Neural crest cell (in vitro differentiated cells): Measurements from ENCODE around the gene KCNK4. TPM values are rescaled to one million over a fixed set of nuclear protein-coding genes. Genes with fewer than 3 reads are reported as not detected.
A peak's percentile ranks its signal among the peaks of the same experiment; 100 is the strongest.
"Not testable (repeated sequence)": the region's sequence is repeated elsewhere in the genome, so short reads cannot be mapped to it uniquely, and the experiment has no call there.

Experiments
- DNase-seq: peaks from one replicate; pipeline ENCODE4 v3.0.0; 2021; ENCODE audit warnings: low read depth, mixed read lengths, low spot score
- H3K27ac Mint-ChIP-seq: one replicate; pipeline ENCODE4 v1.8.0; 2021; ENCODE audit warnings: mild to moderate bottlenecking, mixed read lengths; ENCODE audit not compliant: unreplicated experiment
- H3K27me3 Mint-ChIP-seq: 2 replicates; pipeline ENCODE4 v1.8.0; 2021; ENCODE audit warnings: low read depth, mild to moderate bottlenecking, mixed read lengths
- H3K36me3 Mint-ChIP-seq: 2 replicates; pipeline ENCODE4 v1.8.0; 2021; ENCODE audit warnings: low read depth, mild to moderate bottlenecking, mixed read lengths
- H3K4me1 Mint-ChIP-seq: 2 replicates; pipeline ENCODE4 v1.8.0; 2021; ENCODE audit warnings: mixed read lengths
- H3K4me3 Mint-ChIP-seq: one replicate; pipeline ENCODE4 v1.8.0; 2021; ENCODE audit warnings: mild to moderate bottlenecking, mixed read lengths
- H3K9me3 Mint-ChIP-seq: 2 replicates; pipeline ENCODE4 v1.8.0; 2021; ENCODE audit warnings: mixed read lengths
- total RNA-seq: library from RNA; stranded (reverse); gene quantifications from 2 replicates; pipeline ENCODE4 v1.2.1, GENCODE V29; 2021
- TF ChIP-seq, protein P1 (sequence below): fragments of 200-600 bp; sonication (generic); conservative IDR thresholded peaks from 2 replicates; pipeline ENCODE4 v1.5.0; 2021; ENCODE audit warnings: antibody characterized with exemption, mild to moderate bottlenecking

Gene KCNK4
- total RNA-seq, 1 donor from 2014 or later: not detected

DNA sequence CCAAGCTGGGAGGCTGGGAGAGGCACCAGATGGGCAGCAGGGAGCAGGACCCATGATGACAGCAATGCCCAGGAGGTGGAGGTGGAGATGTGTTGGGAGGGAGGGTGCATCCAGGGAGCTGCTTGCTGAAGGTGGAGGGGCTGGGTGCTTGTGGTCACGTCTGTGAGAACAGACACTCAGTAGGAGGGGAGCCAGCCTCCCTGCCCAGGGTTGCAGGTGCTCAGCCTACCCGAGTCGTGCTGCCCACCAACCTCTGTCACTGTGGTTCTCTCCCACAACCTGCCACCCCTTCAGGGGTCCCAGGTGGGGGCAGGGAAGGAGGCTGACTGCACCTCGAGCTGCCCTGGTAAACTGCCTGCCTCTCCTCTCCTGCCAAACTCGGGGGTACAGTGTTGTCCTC lies 32.3 kb downstream of the KCNK4 start:
- TF ChIP-seq, protein P1, sequence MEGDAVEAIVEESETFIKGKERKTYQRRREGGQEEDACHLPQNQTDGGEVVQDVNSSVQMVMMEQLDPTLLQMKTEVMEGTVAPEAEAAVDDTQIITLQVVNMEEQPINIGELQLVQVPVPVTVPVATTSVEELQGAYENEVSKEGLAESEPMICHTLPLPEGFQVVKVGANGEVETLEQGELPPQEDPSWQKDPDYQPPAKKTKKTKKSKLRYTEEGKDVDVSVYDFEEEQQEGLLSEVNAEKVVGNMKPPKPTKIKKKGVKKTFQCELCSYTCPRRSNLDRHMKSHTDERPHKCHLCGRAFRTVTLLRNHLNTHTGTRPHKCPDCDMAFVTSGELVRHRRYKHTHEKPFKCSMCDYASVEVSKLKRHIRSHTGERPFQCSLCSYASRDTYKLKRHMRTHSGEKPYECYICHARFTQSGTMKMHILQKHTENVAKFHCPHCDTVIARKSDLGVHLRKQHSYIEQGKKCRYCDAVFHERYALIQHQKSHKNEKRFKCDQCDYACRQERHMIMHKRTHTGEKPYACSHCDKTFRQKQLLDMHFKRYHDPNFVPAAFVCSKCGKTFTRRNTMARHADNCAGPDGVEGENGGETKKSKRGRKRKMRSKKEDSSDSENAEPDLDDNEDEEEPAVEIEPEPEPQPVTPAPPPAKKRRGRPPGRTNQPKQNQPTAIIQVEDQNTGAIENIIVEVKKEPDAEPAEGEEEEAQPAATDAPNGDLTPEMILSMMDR: no peak
- H3K4me1 Mint-ChIP-seq: peaks cover 17% of the 10 kb centered on the region
- peaks cover 3% of the 10 kb centered on the region for H3K36me3 Mint-ChIP-seq
- H3K9me3 Mint-ChIP-seq: no peaks in the 10 kb centered on the region
- DNase-seq: no peak
- no peak overlapping the region for H3K27ac Mint-ChIP-seq
- H3K4me3 Mint-ChIP-seq: peak overlapping the region; percentile 73
- no peaks in the 10 kb centered on the region for H3K27me3 Mint-ChIP-seq

DNA sequence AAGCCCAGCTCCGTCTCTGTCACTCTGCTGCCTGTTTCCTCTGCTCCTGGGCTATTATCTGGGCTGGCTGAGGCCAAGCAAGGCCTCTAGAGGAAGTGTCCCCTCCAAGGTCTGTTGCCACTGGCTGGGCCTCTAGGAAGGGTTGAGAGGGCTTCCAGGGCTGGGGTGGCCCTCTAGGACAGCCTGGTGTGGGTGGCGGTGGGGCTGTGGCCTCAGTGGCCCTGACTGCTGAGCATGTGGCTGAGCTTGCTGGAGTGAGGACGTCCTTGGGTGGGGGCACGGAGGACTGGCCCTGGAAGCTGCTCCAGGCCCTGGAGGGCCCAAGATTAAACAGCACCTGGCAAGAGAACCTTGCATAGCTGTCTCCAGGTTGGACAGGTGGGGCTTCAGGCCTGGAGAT lies 32.9 kb downstream of the KCNK4 start:
- H3K36me3 Mint-ChIP-seq, H3K27ac Mint-ChIP-seq, H3K9me3 Mint-ChIP-seq, DNase-seq, H3K27me3 Mint-ChIP-seq: not testable (repeated sequence)
- Mint-ChIP-seq H3K4me1 (peaks cover 15% of the 10 kb centered on the region), H3K4me3 (peak overlapping the region; percentile 73)

DNA sequence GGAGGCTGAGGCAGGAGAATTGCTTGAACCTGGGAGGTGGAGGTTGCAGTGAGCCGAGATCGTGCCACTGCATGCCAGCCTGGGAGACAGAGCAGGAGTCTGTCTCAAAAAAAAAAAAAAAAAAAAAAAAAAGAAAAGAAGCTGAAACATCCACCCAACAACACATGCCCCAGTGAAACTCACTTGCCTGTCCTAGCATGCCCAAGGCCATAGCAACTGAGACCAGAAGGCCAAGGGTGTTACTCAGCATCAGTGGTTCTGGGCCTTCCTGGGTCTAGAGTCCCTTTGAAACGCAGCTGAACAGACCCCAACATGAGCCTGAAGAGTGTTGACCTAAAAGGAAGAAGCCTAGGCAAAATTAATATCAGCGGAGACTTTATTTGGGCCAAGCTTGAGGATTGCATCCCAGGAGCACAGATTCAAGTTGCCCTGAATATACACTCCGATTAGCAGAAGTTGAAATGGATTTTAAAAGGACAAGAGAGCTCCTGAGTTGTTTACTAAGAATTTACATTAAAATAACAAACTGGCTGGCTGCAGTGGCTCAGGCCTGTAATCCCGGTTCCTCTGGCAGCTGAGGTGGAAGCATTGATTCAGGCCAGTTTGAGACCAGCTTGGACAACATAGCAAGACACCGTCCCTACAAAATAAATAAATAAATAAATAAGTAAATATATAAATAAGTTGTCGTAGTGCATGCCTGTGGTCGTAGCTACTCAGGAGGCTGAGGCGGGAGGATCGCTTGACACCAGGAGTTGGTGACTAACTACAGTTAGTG lies 33.8 kb downstream of the KCNK4 start:
- Mint-ChIP-seq H3K36me3 (peaks cover 3% of the 10 kb centered on the region), H3K9me3 (no peaks in the 10 kb centered on the region)

DNA sequence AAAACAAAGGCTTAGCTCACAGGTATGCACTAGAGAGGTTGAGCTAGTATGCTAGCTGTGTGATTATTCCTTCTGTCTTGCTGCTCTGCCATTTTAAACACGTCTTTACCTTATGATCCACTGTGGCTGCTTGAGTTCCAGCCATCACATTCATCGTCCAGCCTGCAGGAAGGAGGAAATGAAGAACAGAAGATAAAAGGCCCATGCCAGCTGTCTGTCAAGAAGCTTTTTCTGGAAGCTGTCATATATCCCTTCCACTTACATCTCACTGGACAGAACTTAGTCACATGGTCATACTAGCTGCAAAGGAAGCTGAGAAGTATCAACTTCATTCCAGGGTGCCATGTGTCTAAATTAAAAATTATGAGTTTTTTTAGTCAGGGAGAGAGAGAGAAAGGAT lies 36.3 kb downstream of the KCNK4 start:
- no peak for DNase-seq
- peaks cover 6% of the 10 kb centered on the region for H3K4me1 Mint-ChIP-seq
- H3K27ac Mint-ChIP-seq: no peak overlapping the region
- H3K4me3 Mint-ChIP-seq: no peak overlapping the region
- no peaks in the 10 kb centered on the region for H3K36me3 Mint-ChIP-seq
- H3K27me3 Mint-ChIP-seq: no peaks in the 10 kb centered on the region
- TF ChIP-seq, protein P1: no peak
- no peaks in the 10 kb centered on the region for H3K9me3 Mint-ChIP-seq

More for the DNA sequence above, 33.8 kb downstream of the KCNK4 start:
- Mint-ChIP-seq H3K4me3 (no peak overlapping the region), H3K4me1 (peaks cover 10% of the 10 kb centered on the region), H3K27ac (no peak overlapping the region), H3K27me3 (no peaks in the 10 kb centered on the region)
- TF ChIP-seq, protein P1: no peak
- no peak for DNase-seq

DNA sequence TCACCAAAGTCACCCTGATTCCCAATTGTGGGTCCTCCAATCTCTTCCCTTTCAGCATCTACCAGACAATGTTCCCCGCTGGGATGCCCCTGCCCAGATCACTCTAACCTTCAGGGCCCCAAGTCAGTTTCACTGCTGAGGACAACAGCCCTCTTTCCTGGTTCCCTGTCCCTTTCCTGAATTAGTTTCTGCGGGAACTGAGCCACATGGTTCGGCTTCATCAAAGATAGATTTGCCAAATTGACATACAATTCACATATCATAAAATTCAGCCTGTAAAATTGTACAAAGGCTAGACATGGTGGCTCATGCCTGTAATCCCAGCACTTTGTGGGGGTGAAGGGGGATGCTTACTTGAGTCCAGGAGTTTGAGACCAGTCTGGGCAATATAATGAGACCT lies 36.9 kb downstream of the KCNK4 start:
- Mint-ChIP-seq H3K27me3 (no peaks in the 10 kb centered on the region), H3K9me3 (no peaks in the 10 kb centered on the region), H3K4me1 (peaks cover 6% of the 10 kb centered on the region), H3K36me3 (no peaks in the 10 kb centered on the region), H3K27ac (no peak overlapping the region), H3K4me3 (no peak overlapping the region)
- TF ChIP-seq, protein P1: no peak
- no peak for DNase-seq

DNA sequence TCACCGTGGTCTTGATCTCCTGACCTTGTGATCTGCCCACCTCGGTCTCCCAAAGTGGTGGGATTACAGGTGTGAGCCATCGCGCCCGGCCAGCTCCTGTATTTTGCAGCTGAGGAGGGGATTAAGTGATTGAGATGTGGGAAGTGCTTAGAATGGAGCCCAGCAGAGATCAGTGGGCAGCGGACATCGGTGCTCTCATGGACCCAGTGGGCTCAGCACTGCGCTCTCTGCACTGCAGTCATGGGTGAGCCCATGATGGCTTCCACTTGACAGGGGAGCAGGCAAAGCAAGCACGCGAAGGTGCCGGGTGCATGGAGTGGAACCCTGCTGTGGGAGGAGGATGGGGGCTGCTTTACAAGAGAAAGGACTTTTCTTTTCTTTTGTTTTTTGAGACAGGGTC lies 39.8 kb downstream of the KCNK4 start:
- no peaks in the 10 kb centered on the region for H3K36me3 Mint-ChIP-seq
- H3K9me3 Mint-ChIP-seq: no peaks in the 10 kb centered on the region
- DNase-seq: no peak
- H3K27me3 Mint-ChIP-seq: no peaks in the 10 kb centered on the region
- H3K27ac Mint-ChIP-seq: no peak overlapping the region
- H3K4me1 Mint-ChIP-seq: peaks cover 5% of the 10 kb centered on the region
- TF ChIP-seq, protein P1: no peak
- H3K4me3 Mint-ChIP-seq: no peak overlapping the region
